B cell (primary cell): Measurements from ENCODE around the gene KCNJ14. TPM values are rescaled to one million over a fixed set of nuclear protein-coding genes. Genes with fewer than 3 reads are reported as not detected.

Experiments
- ATAC-seq: fragments of 200-7000 bp; cut with Tn5 transposase; one replicate; pipeline ENCODE4 v1.10.0; 2021; ENCODE audit warnings: low read depth, mild to moderate bottlenecking, moderate number of reproducible peaks, moderate library complexity
- CTCF ChIA-PET: fragments of 350-600 bp; sonication (Branson Sonifier 250); formaldehyde crosslinking; loops from one replicate; lab custom pipeline; 2021; ENCODE audit warnings: antibody characterized with exemption, inconsistent platforms; lab: Charles Lee
- POLR2A ChIA-PET: fragments of 350-600 bp; sonication (Branson Sonifier 250); formaldehyde crosslinking; loops from one replicate; lab custom pipeline; 2021; ENCODE audit warnings: antibody characterized with exemption; lab: Charles Lee
- DNase-seq: peaks from one replicate; pipeline ENCODE4 v3.0.0; 2013
- H2AFZ ChIP-seq: 2 replicates; pipeline ENCODE4 v1.6.1; 2012; ENCODE audit warnings: mild to moderate bottlenecking, low read depth, low read length; ENCODE audit not compliant: insufficient read depth, poor library complexity, severe bottlenecking
- H3K27ac ChIP-seq, 2 donors: 1 replicate in 1 of 2; 2 replicates in 1 of 2; pipeline ENCODE4 v1.5.1; 2012 to 2013; ENCODE audit warnings: low read length in 2 of 2, mild to moderate bottlenecking in 2 of 2, moderate library complexity in 1 of 2
- H3K27me3 ChIP-seq, 4 experiments: fragments of 200-600 bp in 1 of 4; sonication (generic) in 1 of 4; replicated peaks in 1 of 4; 1 replicate in 2 of 4; 2 replicates in 2 of 4; pipeline versions ENCODE4 v1.6.1 to v1.7.0; 2013 to 2016; ENCODE audit warnings: low read length in 3 of 4, mild to moderate bottlenecking in 2 of 4, mixed read lengths in 1 of 4, moderate library complexity in 1 of 4; ENCODE audit not compliant: insufficient read depth in 4 of 4, control insufficient read depth in 3 of 4; ENCODE audit errors: control extremely low read depth in 1 of 4
- H3K36me3 ChIP-seq, 2 experiments: replicated peaks in 1 of 2; 1 replicate in 1 of 2; 2 replicates in 1 of 2; pipeline versions ENCODE4 v1.6.1 to v1.7.1; 2013; ENCODE audit warnings: low read length in 1 of 2; ENCODE audit not compliant: insufficient read depth in 2 of 2, control insufficient read depth in 1 of 2; ENCODE audit errors: control extremely low read depth in 1 of 2, extremely low read depth in 1 of 2
- H3K4me1 ChIP-seq, 2 donors: fragments of 200-600 bp in 1 of 2; sonication (generic) in 1 of 2; 1 replicate in 1 of 2; 2 replicates in 1 of 2; pipeline versions ENCODE4 v1.5.1 to v1.6.1; 2013 to 2017; ENCODE audit warnings: low read length in 2 of 2; ENCODE audit not compliant: control insufficient read depth in 2 of 2, insufficient read depth in 2 of 2
- H3K4me2 ChIP-seq: replicated peaks from 2 replicates; pipeline ENCODE3; 2012; ENCODE audit warnings: mild to moderate bottlenecking, low read depth, low read length; ENCODE audit not compliant: poor library complexity, severe bottlenecking
- H3K4me3 ChIP-seq, 5 experiments: fragments of 200-600 bp in 1 of 5; sonication (generic) in 1 of 5; 1 replicate in 3 of 5; 2 replicates in 2 of 5; pipeline versions ENCODE4 v1.5.1 to v1.7.0; 2011 to 2016; ENCODE audit warnings: low read length in 4 of 5, mild to moderate bottlenecking in 4 of 5, low read depth in 2 of 5, control low read depth in 1 of 5, moderate library complexity in 1 of 5; ENCODE audit not compliant: insufficient read depth in 1 of 5; ENCODE audit errors: control extremely low read depth in 1 of 5, extremely low read depth in 1 of 5
- H3K79me2 ChIP-seq: fragments of 200-600 bp; sonication (generic); one replicate; pipeline ENCODE4 v1.6.0; 2016; ENCODE audit warnings: low read length; ENCODE audit not compliant: control insufficient read depth, insufficient read depth
- H3K9ac ChIP-seq: fragments of 200-600 bp; sonication (generic); 2 replicates; pipeline ENCODE4 v1.6.1; 2017; ENCODE audit warnings: mild to moderate bottlenecking, low read length, moderate library complexity
- H3K9me3 ChIP-seq, 3 donors: one replicate each; pipeline versions ENCODE4 v1.6.1 to v1.7.1; 2013; ENCODE audit warnings: low read length in 2 of 3; ENCODE audit not compliant: control insufficient read depth in 2 of 3, insufficient read depth in 1 of 3; ENCODE audit errors: control extremely low read depth in 1 of 3
- H4K20me1 ChIP-seq: 2 replicates; pipeline ENCODE4 v1.6.0; 2012; ENCODE audit warnings: mild to moderate bottlenecking, low read length; ENCODE audit not compliant: insufficient read depth, control insufficient read depth, poor library complexity, severe bottlenecking
- H3K27ac Mint-ChIP-seq: one replicate; pipeline ENCODE4 v1.8.0; 2021; ENCODE audit warnings: mixed read lengths
- H3K27me3 Mint-ChIP-seq: one replicate; pipeline ENCODE4 v1.8.0; 2021; ENCODE audit warnings: mixed read lengths
- H3K4me1 Mint-ChIP-seq: one replicate; pipeline ENCODE4 v1.8.0; 2021; ENCODE audit warnings: mixed read lengths
- H3K4me3 Mint-ChIP-seq: one replicate; pipeline ENCODE4 v1.8.0; 2021; ENCODE audit warnings: mixed read lengths
- H3K9me3 Mint-ChIP-seq: one replicate; pipeline ENCODE4 v1.8.0; 2022; ENCODE audit warnings: mixed read lengths; ENCODE audit not compliant: insufficient read depth
- EZH2 ChIP-seq: IDR thresholded peaks from 2 replicates; pipeline ENCODE4 v1.6.1; 2012; ENCODE audit warnings: borderline replicate concordance, low read depth, mild to moderate bottlenecking, moderate library complexity, low read length; ENCODE audit not compliant: insufficient read depth, poor library complexity, severe bottlenecking
- WGBS: methylation state at CpG from one replicate; pipeline ENCODE4 v1.1.5; 2013; ENCODE audit warnings: missing lambda C conversion rate; ENCODE audit not compliant: insufficient coverage; 5-methylcytosine and 5-hydroxymethylcytosine counted together
- intact Hi-C: fragments of 100-400 bp; cut with micrococcal nuclease; formaldehyde crosslinking; loops from one replicate; pipeline ENCODE4 v1.10.0; 2022
- polyA plus RNA-seq: library from polyadenylated mRNA; depleted of rRNA; stranded (reverse); fragments of >200 nt; gene quantifications from 2 replicates; pipeline ENCODE4 v1.2.3, GENCODE V29; 2012
- total RNA-seq, 2 donors: library from RNA; stranded (reverse); fragments of 120-200 nt in 1 of 2; gene quantifications; 1 replicate in 1 of 2; 2 replicates in 1 of 2; pipeline versions ENCODE4 v1.2.3 to v1.2.4, GENCODE V29; 2013 to 2022
- TF ChIP-seq, protein P1 (sequence below): fragments of 200-600 bp; IDR thresholded peaks from one replicate; pipeline ENCODE4 v1.8.0; 2022; ENCODE audit warnings: antibody characterized with exemption, mild to moderate bottlenecking

Gene KCNJ14
- total and polyA plus RNA-seq, 2 donors (not counting 1 experiment from before 2014, with no cell fraction given): 1.5 to 2.3 TPM

GRCh38 chr19:48442116-48443035 lies 13.0 kb upstream of the KCNJ14 start:
- Histone ChIP-seq H3K9ac (no peak overlapping the region), H3K4me1 (peaks cover 22 to 27% of the 10 kb centered on the region in 2 donors), H3K27me3 (peaks cover 0 to 32% (median 12%) of the 10 kb centered on the region in 4 experiments), H3K36me3 (peaks cover 0 to 3% of the 10 kb centered on the region in 2 experiments), H3K27ac (no peak overlapping the region), H3K79me2 (peaks cover 20% of the 10 kb centered on the region), H3K9me3 (peaks cover 0 to 21% (median 0%) of the 10 kb centered on the region in 3 donors), H4K20me1 (no peaks in the 10 kb centered on the region), H2AFZ (no peak overlapping the region), H3K4me3 (no peak overlapping the region), H3K4me2 (no peak overlapping the region)
- H3K4me1 Mint-ChIP-seq: peaks cover 31% of the 10 kb centered on the region
- H3K9me3 Mint-ChIP-seq: no peaks in the 10 kb centered on the region
- CTCF ChIA-PET: interaction anchor here (0.8 kb wide), 1 partner anchor 400 kb away, joined by 3 read pairs; no protein-coding TSS in a partner anchor
- POLR2A ChIA-PET: no interaction called here
- ATAC-seq (no peak), DNase-seq (peak; percentile 20)
- TF ChIP-seq, protein P1, sequence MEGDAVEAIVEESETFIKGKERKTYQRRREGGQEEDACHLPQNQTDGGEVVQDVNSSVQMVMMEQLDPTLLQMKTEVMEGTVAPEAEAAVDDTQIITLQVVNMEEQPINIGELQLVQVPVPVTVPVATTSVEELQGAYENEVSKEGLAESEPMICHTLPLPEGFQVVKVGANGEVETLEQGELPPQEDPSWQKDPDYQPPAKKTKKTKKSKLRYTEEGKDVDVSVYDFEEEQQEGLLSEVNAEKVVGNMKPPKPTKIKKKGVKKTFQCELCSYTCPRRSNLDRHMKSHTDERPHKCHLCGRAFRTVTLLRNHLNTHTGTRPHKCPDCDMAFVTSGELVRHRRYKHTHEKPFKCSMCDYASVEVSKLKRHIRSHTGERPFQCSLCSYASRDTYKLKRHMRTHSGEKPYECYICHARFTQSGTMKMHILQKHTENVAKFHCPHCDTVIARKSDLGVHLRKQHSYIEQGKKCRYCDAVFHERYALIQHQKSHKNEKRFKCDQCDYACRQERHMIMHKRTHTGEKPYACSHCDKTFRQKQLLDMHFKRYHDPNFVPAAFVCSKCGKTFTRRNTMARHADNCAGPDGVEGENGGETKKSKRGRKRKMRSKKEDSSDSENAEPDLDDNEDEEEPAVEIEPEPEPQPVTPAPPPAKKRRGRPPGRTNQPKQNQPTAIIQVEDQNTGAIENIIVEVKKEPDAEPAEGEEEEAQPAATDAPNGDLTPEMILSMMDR: no peak
- no peak for TF ChIP-seq EZH2
- no peak overlapping the region for H3K27ac Mint-ChIP-seq
- WGBS: 46% methylated on average over 83 of the region's 94 CpGs
- peak overlapping the region; percentile 73 for H3K4me3 Mint-ChIP-seq
- intact Hi-C loops: no loop called here
- H3K27me3 Mint-ChIP-seq: peaks cover 29% of the 10 kb centered on the region

GRCh38 chr19:48443256-48443655 lies 12.1 kb upstream of the KCNJ14 start:
- no peak overlapping the region for H3K4me3 Mint-ChIP-seq
- Histone ChIP-seq H3K9me3 (peaks cover 0 to 21% (median 0%) of the 10 kb centered on the region in 3 donors), H3K4me2 (peak overlapping the region; percentile 78), H3K27ac (no peak overlapping the region), H3K4me3 (peak overlapping the region in 1 of 5 experiments; percentile 26), H3K36me3 (peaks cover 0 to 12% of the 10 kb centered on the region in 2 experiments), H3K4me1 (peaks cover 22 to 27% of the 10 kb centered on the region in 2 donors), H2AFZ (peak overlapping the region; percentile 33), H3K9ac (no peak overlapping the region), H3K27me3 (peaks cover 0 to 32% (median 11%) of the 10 kb centered on the region in 4 experiments), H4K20me1 (no peaks in the 10 kb centered on the region), H3K79me2 (peaks cover 20% of the 10 kb centered on the region)
- intact Hi-C loops: no loop called here
- ChIA-PET CTCF (no interaction called here), POLR2A (interaction anchor here (0.5 kb wide), 2 partner anchors 14 to 1869 kb away, joined by 5 to 6 read pairs; no protein-coding TSS in a partner anchor)
- peaks cover 22% of the 10 kb centered on the region for H3K27me3 Mint-ChIP-seq
- peak; percentile 54 for DNase-seq
- no peak for TF ChIP-seq EZH2
- TF ChIP-seq, protein P1: no peak
- no peaks in the 10 kb centered on the region for H3K9me3 Mint-ChIP-seq
- 7% methylated on average over 60 of the region's 60 CpGs for WGBS
- ATAC-seq: no peak
- H3K27ac Mint-ChIP-seq: no peak overlapping the region
- H3K4me1 Mint-ChIP-seq: peaks cover 35% of the 10 kb centered on the region
